HepG2 (cell line): Measurements from ENCODE around the gene MTA2. TPM values are rescaled to one million over a fixed set of nuclear protein-coding genes. Genes with fewer than 3 reads are reported as not detected.
A peak's percentile ranks its signal among the peaks of the same experiment; 100 is the strongest.

Experiments
- CBX2 ChIP-seq, 2 experiments: fragments of 200-600 bp in 1 of 2; sonication (generic); formaldehyde crosslinking in 1 of 2; IDR thresholded peaks; 2 replicates each; pipeline versions ENCODE4 v1.7.0 to v1.8.1; 2018 to 2022; ENCODE audit warnings: low read depth in 2 of 2, low read length in 1 of 2, mild to moderate bottlenecking in 1 of 2, missing genetic modification reagents in 1 of 2
- FOXC1 ChIP-seq: sonication (generic); formaldehyde crosslinking; IDR thresholded peaks from 2 replicates; pipeline ENCODE4 v1.8.0; 2022; ENCODE audit warnings: mild to moderate bottlenecking, missing genetic modification reagents, borderline replicate concordance
- GPN1 ChIP-seq: sonication (generic); formaldehyde crosslinking; IDR thresholded peaks from 2 replicates; pipeline ENCODE4 v1.5.1; 2020; ENCODE audit warnings: missing genetic modification reagents, borderline replicate concordance
- HMGA1 ChIP-seq: sonication (generic); formaldehyde crosslinking; conservative IDR thresholded peaks from 2 replicates; pipeline ENCODE4 v1.4.0; 2020; ENCODE audit warnings: missing genetic modification reagents
- MAF1 ChIP-seq: sonication (generic); formaldehyde crosslinking; IDR thresholded peaks from 2 replicates; pipeline ENCODE4 v1.5.0; 2020; ENCODE audit warnings: missing genetic modification reagents, borderline replicate concordance
- MXI1 ChIP-seq: IDR thresholded peaks from 3 replicates; pipeline ENCODE4 v1.6.1; 2012; ENCODE audit warnings: low read depth, low read length, inconsistent platforms, borderline replicate concordance
- SAP130 ChIP-seq: IDR thresholded peaks from 2 replicates; pipeline ENCODE4 v1.6.1; 2016; ENCODE audit warnings: low read depth
- SMARCE1 ChIP-seq: fragments of 450-650 bp; IDR thresholded peaks from 2 replicates; pipeline ENCODE4 v1.6.1; 2017; ENCODE audit warnings: borderline replicate concordance
- SUZ12 ChIP-seq: fragments of 150-350 bp; IDR thresholded peaks from 2 replicates; pipeline ENCODE4 v1.6.1; 2014; ENCODE audit warnings: low read depth, low read length
- TCF7L2 ChIP-seq: IDR thresholded peaks from 2 replicates; pipeline ENCODE4 v1.6.1; 2011; ENCODE audit warnings: mild to moderate bottlenecking, low read depth, low read length, moderate library complexity
- ZMYM3 ChIP-seq: sonication (generic); formaldehyde crosslinking; IDR thresholded peaks from 2 replicates; pipeline ENCODE4 v1.5.1; 2020; ENCODE audit warnings: mild to moderate bottlenecking, missing genetic modification reagents
- polyA plus RNA-seq, 8 experiments: library from polyadenylated mRNA; depleted of rRNA in 3 of 8; stranded (reverse) in 7 of 8; unstranded in 1 of 8; fragments of >200 nt; fragmentation: Illumina TruSeq in 4 of 8; extraction: Trizol in 4 of 8; gene quantifications; 2 replicates each; pipeline versions ENCODE4 v1.2.1 to v1.2.3, GENCODE V29; 2011 to 2016; ENCODE audit warnings: low read depth in 4 of 8, missing spikeins in 1 of 8, mixed read lengths in 1 of 8; ENCODE audit not compliant: insufficient read depth in 1 of 8
- total RNA-seq, 5 experiments: library from RNA; depleted of rRNA; stranded (reverse); fragments of >200 nt; fragmentation: Illumina TruSeq; extraction: Trizol; gene quantifications; 2 replicates each; pipeline ENCODE4 v1.2.3, GENCODE V29; 2016; ENCODE audit warnings: low read depth in 1 of 5
- TF ChIP-seq, protein P1 (sequence below): sonication (generic); formaldehyde crosslinking; conservative IDR thresholded peaks from 2 replicates; pipeline ENCODE4 v1.8.0; 2022; ENCODE audit warnings: missing genetic modification reagents
- TF ChIP-seq, protein P2 (sequence below): sonication (generic); formaldehyde crosslinking; IDR thresholded peaks from 2 replicates; pipeline ENCODE4 v1.8.1; 2022; ENCODE audit warnings: low read depth, mild to moderate bottlenecking, missing genetic modification reagents
- TF ChIP-seq, protein P3 (sequence below): sonication (generic); formaldehyde crosslinking; IDR thresholded peaks from 2 replicates; pipeline ENCODE4 v1.4.0; 2020; ENCODE audit warnings: missing genetic modification reagents, mild to moderate bottlenecking, borderline replicate concordance
- TF ChIP-seq, protein P4 (sequence below): sonication (generic); formaldehyde crosslinking; IDR thresholded peaks from 2 replicates; pipeline ENCODE4 v1.4.0; 2020; ENCODE audit warnings: missing genetic modification reagents, borderline replicate concordance
- TF ChIP-seq, protein P5 (sequence below): sonication (generic); formaldehyde crosslinking; conservative IDR thresholded peaks from 2 replicates; pipeline ENCODE4 v1.4.0; 2020; ENCODE audit warnings: missing genetic modification reagents
- TF ChIP-seq, protein P6 (sequence below): sonication (generic); formaldehyde crosslinking; IDR thresholded peaks from 2 replicates; pipeline ENCODE4 v1.5.0; 2020; ENCODE audit warnings: mild to moderate bottlenecking, missing genetic modification reagents

MTA2 gene
- total and polyA plus RNA-seq, 2 of the 13 experiments (the other 11 are each of a cell fraction or from before 2014, with no cell fraction given), result 14.0 to 70.0 TPM

DNA sequence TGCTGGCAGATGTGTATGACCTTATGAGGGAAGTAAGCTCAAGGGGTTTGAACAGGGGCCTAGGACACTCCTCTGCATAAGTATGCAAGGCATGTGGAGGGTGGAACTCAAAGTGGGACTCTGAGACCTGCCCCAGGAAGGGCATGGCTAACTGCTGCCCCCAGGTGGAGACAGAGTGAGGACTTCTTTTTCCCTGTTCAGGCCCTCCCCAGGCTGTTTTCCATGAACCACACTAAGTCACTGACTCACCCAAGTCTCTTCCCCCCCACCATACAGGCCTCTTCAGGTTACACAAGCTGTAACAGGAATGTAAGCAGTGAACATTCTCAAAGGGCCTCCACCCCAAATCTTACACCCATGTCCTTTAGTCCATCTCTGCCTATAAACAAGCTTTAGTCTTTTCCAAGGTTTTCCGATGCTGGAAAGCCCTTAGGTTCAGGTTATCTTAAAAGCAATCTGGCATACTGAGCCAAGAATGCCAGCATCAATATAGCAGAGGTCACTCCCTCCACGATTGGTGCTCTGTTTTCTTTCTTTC, 41.0 kb downstream of the MTA2 start (continued):
- TF ChIP-seq, protein P1, sequence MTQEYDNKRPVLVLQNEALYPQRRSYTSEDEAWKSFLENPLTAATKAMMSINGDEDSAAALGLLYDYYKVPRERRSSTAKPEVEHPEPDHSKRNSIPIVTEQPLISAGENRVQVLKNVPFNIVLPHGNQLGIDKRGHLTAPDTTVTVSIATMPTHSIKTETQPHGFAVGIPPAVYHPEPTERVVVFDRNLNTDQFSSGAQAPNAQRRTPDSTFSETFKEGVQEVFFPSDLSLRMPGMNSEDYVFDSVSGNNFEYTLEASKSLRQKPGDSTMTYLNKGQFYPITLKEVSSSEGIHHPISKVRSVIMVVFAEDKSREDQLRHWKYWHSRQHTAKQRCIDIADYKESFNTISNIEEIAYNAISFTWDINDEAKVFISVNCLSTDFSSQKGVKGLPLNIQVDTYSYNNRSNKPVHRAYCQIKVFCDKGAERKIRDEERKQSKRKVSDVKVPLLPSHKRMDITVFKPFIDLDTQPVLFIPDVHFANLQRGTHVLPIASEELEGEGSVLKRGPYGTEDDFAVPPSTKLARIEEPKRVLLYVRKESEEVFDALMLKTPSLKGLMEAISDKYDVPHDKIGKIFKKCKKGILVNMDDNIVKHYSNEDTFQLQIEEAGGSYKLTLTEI (CRISPR knock-in tag), result no peak
- TF ChIP-seq HMGA1 (CRISPR knock-in tag) (no peak), MXI1 (peak; percentile 71; the same call in 1 of the 3 replicates), SAP130 (CRISPR knock-in tag) (peak; percentile 72), GPN1 (CRISPR knock-in tag) (no peak), TCF7L2 (no peak), FOXC1 (CRISPR knock-in tag) (no peak), CBX2 (IDR thresholded peaks at IDR 0.05; ENCODE audit: low read depth, low read length) (no peak), CBX2 (CRISPR knock-in tag; IDR thresholded peaks at IDR 0.05; ENCODE audit: low read depth) (no peak), MAF1 (CRISPR knock-in tag) (no peak), SMARCE1 (no peak), ZMYM3 (CRISPR knock-in tag) (no peak; the same call in 1 of the 2 replicates), SUZ12 (no peak)
- TF ChIP-seq, protein P2, sequence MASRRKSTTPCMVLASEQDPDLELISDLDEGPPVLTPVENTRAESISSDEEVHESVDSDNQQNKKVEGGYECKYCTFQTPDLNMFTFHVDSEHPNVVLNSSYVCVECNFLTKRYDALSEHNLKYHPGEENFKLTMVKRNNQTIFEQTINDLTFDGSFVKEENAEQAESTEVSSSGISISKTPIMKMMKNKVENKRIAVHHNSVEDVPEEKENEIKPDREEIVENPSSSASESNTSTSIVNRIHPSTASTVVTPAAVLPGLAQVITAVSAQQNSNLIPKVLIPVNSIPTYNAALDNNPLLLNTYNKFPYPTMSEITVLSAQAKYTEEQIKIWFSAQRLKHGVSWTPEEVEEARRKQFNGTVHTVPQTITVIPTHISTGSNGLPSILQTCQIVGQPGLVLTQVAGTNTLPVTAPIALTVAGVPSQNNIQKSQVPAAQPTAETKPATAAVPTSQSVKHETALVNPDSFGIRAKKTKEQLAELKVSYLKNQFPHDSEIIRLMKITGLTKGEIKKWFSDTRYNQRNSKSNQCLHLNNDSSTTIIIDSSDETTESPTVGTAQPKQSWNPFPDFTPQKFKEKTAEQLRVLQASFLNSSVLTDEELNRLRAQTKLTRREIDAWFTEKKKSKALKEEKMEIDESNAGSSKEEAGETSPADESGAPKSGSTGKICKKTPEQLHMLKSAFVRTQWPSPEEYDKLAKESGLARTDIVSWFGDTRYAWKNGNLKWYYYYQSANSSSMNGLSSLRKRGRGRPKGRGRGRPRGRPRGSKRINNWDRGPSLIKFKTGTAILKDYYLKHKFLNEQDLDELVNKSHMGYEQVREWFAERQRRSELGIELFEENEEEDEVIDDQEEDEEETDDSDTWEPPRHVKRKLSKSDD, result no peak
- TF ChIP-seq, protein P3, sequence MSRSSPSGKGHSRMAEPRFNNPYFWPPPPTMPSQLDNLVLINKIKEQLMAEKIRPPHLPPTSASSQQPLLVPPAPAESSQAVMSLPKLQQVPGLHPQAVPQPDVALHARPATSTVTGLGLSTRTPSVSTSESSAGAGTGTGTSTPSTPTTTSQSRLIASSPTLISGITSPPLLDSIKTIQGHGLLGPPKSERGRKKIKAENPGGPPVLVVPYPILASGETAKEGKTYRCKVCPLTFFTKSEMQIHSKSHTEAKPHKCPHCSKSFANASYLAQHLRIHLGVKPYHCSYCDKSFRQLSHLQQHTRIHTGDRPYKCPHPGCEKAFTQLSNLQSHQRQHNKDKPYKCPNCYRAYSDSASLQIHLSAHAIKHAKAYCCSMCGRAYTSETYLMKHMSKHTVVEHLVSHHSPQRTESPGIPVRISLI (CRISPR knock-in tag), result peak; percentile 39; the same call in 1 of the 2 replicates
- TF ChIP-seq, protein P4, sequence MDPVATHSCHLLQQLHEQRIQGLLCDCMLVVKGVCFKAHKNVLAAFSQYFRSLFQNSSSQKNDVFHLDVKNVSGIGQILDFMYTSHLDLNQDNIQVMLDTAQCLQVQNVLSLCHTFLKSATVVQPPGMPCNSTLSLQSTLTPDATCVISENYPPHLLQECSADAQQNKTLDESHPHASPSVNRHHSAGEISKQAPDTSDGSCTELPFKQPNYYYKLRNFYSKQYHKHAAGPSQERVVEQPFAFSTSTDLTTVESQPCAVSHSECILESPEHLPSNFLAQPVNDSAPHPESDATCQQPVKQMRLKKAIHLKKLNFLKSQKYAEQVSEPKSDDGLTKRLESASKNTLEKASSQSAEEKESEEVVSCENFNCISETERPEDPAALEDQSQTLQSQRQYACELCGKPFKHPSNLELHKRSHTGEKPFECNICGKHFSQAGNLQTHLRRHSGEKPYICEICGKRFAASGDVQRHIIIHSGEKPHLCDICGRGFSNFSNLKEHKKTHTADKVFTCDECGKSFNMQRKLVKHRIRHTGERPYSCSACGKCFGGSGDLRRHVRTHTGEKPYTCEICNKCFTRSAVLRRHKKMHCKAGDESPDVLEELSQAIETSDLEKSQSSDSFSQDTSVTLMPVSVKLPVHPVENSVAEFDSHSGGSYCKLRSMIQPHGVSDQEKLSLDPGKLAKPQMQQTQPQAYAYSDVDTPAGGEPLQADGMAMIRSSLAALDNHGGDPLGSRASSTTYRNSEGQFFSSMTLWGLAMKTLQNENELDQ (CRISPR knock-in tag), result no peak
- TF ChIP-seq, protein P5, sequence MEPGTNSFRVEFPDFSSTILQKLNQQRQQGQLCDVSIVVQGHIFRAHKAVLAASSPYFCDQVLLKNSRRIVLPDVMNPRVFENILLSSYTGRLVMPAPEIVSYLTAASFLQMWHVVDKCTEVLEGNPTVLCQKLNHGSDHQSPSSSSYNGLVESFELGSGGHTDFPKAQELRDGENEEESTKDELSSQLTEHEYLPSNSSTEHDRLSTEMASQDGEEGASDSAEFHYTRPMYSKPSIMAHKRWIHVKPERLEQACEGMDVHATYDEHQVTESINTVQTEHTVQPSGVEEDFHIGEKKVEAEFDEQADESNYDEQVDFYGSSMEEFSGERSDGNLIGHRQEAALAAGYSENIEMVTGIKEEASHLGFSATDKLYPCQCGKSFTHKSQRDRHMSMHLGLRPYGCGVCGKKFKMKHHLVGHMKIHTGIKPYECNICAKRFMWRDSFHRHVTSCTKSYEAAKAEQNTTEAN, result no peak
- TF ChIP-seq, protein P6, sequence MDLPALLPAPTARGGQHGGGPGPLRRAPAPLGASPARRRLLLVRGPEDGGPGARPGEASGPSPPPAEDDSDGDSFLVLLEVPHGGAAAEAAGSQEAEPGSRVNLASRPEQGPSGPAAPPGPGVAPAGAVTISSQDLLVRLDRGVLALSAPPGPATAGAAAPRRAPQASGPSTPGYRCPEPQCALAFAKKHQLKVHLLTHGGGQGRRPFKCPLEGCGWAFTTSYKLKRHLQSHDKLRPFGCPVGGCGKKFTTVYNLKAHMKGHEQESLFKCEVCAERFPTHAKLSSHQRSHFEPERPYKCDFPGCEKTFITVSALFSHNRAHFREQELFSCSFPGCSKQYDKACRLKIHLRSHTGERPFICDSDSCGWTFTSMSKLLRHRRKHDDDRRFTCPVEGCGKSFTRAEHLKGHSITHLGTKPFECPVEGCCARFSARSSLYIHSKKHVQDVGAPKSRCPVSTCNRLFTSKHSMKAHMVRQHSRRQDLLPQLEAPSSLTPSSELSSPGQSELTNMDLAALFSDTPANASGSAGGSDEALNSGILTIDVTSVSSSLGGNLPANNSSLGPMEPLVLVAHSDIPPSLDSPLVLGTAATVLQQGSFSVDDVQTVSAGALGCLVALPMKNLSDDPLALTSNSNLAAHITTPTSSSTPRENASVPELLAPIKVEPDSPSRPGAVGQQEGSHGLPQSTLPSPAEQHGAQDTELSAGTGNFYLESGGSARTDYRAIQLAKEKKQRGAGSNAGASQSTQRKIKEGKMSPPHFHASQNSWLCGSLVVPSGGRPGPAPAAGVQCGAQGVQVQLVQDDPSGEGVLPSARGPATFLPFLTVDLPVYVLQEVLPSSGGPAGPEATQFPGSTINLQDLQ (CRISPR knock-in tag), result no peak
